Liver (tissue), 9 donors: ENCODE results near the gene SLC17A9. TPM values are rescaled to one million over a fixed set of nuclear protein-coding genes. Genes with fewer than 3 reads are reported as not detected.

Experiments used
- DNase-seq: peaks from one replicate; pipeline ENCODE4 v3.0.0-alpha.2; 2017; ENCODE audit warnings: low spot score
- H3K27ac ChIP-seq, 2 donors: one replicate each; pipeline ENCODE4 v1.7.0; 2013; ENCODE audit warnings: inconsistent platforms in 2 of 2, low read length in 2 of 2, control low read depth in 1 of 2, low read depth in 1 of 2, mild to moderate bottlenecking in 1 of 2
- H3K27me3 ChIP-seq, 4 donors: one replicate each; pipeline versions ENCODE4 v1.6.1 to v1.7.0; 2013; ENCODE audit warnings: low read length in 3 of 4, inconsistent platforms in 1 of 4, mild to moderate bottlenecking in 1 of 4, moderate library complexity in 1 of 4; ENCODE audit not compliant: control insufficient read depth in 4 of 4, insufficient read depth in 4 of 4
- H3K36me3 ChIP-seq, 4 donors: one replicate each; pipeline versions ENCODE4 v1.6.1 to v1.7.0; 2013; ENCODE audit warnings: low read length in 3 of 4, mild to moderate bottlenecking in 3 of 4, low read depth in 1 of 4, moderate library complexity in 1 of 4; ENCODE audit not compliant: control insufficient read depth in 4 of 4, insufficient read depth in 3 of 4
- H3K4me1 ChIP-seq, 4 donors: one replicate each; pipeline versions ENCODE4 v1.6.1 to v1.7.0; 2013; ENCODE audit warnings: low read length in 3 of 4, mild to moderate bottlenecking in 3 of 4, moderate library complexity in 1 of 4; ENCODE audit not compliant: control insufficient read depth in 4 of 4, insufficient read depth in 4 of 4
- H3K4me3 ChIP-seq, 3 donors: one replicate each; pipeline versions ENCODE4 v1.6.1 to v1.7.0; 2013; ENCODE audit warnings: low read length in 3 of 3, control low read depth in 1 of 3, low read depth in 1 of 3, mild to moderate bottlenecking in 1 of 3
- H3K9ac ChIP-seq, 2 donors: one replicate each; pipeline ENCODE4 v1.7.0; 2013; ENCODE audit warnings: low read length in 2 of 2, mild to moderate bottlenecking in 2 of 2, moderate library complexity in 2 of 2, control low read depth in 1 of 2, low read depth in 1 of 2
- H3K9me3 ChIP-seq, 4 donors: one replicate each; pipeline versions ENCODE4 v1.6.1 to v1.7.0; 2013; ENCODE audit warnings: low read length in 3 of 4; ENCODE audit not compliant: control insufficient read depth in 4 of 4
- ATF3 ChIP-seq: IDR thresholded peaks from 2 replicates; pipeline ENCODE4 v1.6.1; 2016; ENCODE audit warnings: antibody characterized with exemption
- CTCF ChIP-seq: fragments of 150-350 bp; IDR thresholded peaks from 2 replicates; pipeline ENCODE4 v1.5.1; 2017; ENCODE audit warnings: improper control_type of control experiment, low read depth, low read length; ENCODE audit not compliant: missing input control
- EGR1 ChIP-seq, 2 donors: IDR thresholded peaks; 2 replicates each; pipeline ENCODE4 v1.6.1; 2016 to 2018; ENCODE audit warnings: antibody characterized with exemption in 2 of 2, low read depth in 2 of 2
- FOXA1 ChIP-seq: IDR thresholded peaks from 2 replicates; pipeline ENCODE4 v1.6.1; 2016; ENCODE audit warnings: antibody characterized with exemption
- FOXA2 ChIP-seq: IDR thresholded peaks from 2 replicates; pipeline ENCODE4 v1.6.1; 2016; ENCODE audit warnings: antibody characterized with exemption
- GABPA ChIP-seq, 2 donors: IDR thresholded peaks in 1 of 2; conservative IDR thresholded peaks in 1 of 2; 2 replicates each; pipeline ENCODE4 v1.6.1; 2016; ENCODE audit warnings: antibody characterized with exemption in 2 of 2, mild to moderate bottlenecking in 1 of 2, moderate library complexity in 1 of 2
- HNF4A ChIP-seq, 2 donors: conservative IDR thresholded peaks; 2 replicates each; pipeline ENCODE4 v1.6.1; 2016; ENCODE audit warnings: antibody characterized with exemption in 2 of 2, mild to moderate bottlenecking in 2 of 2
- HNF4G ChIP-seq: IDR thresholded peaks from 2 replicates; pipeline ENCODE4 v1.6.1; 2016; ENCODE audit warnings: antibody characterized with exemption
- JUND ChIP-seq, 2 donors: IDR thresholded peaks; 2 replicates each; pipeline ENCODE4 v1.6.1; 2016; ENCODE audit warnings: antibody characterized with exemption in 2 of 2
- MAX ChIP-seq: IDR thresholded peaks from 2 replicates; pipeline ENCODE4 v1.6.1; 2016; ENCODE audit warnings: antibody characterized with exemption
- NR2F2 ChIP-seq: IDR thresholded peaks from 2 replicates; pipeline ENCODE4 v1.6.1; 2016; ENCODE audit warnings: antibody characterized with exemption
- RAD21 ChIP-seq, 2 donors: IDR thresholded peaks; 2 replicates each; pipeline ENCODE4 v1.6.1; 2016; ENCODE audit warnings: antibody characterized with exemption in 2 of 2, mild to moderate bottlenecking in 2 of 2
- REST ChIP-seq: IDR thresholded peaks from 2 replicates; pipeline ENCODE4 v1.6.1; 2016; ENCODE audit warnings: antibody characterized with exemption, mild to moderate bottlenecking
- RXRA ChIP-seq, 2 donors: IDR thresholded peaks; 2 replicates each; pipeline ENCODE4 v1.6.1; 2017 to 2018; ENCODE audit warnings: antibody characterized with exemption in 2 of 2, mild to moderate bottlenecking in 1 of 2
- SP1 ChIP-seq: IDR thresholded peaks from 2 replicates; pipeline ENCODE4 v1.6.1; 2018; ENCODE audit warnings: antibody characterized with exemption, mild to moderate bottlenecking
- TAF1 ChIP-seq: conservative IDR thresholded peaks from 2 replicates; pipeline ENCODE4 v1.6.1; 2016; ENCODE audit warnings: antibody characterized with exemption, mild to moderate bottlenecking
- YY1 ChIP-seq: IDR thresholded peaks from 2 replicates; pipeline ENCODE4 v1.6.1; 2016; ENCODE audit warnings: antibody characterized with exemption, mild to moderate bottlenecking
- ZBTB33 ChIP-seq: IDR thresholded peaks from 2 replicates; pipeline ENCODE4 v1.6.1; 2016; ENCODE audit warnings: antibody characterized with exemption
- WGBS: extraction: QIAGEN DNeasy Blood & Tissue Kit; methylation state at CpG from one replicate; pipeline ENCODE4 v1.1.7; 2013; 5-methylcytosine and 5-hydroxymethylcytosine counted together
- polyA plus RNA-seq, 2 donors: library from polyadenylated mRNA; stranded (reverse) in 1 of 2; unstranded in 1 of 2; fragments of 200-250 nt in 1 of 2; fragments of >200 nt in 1 of 2; fragmentation: Nextera tagmentation in 1 of 2; extraction: Ambion mirVana in 1 of 2; gene quantifications; one replicate each; pipeline versions ENCODE4 v1.2.1 to v1.2.3, GENCODE V29; 2013 to 2015
- total RNA-seq, 2 donors: library from RNA; depleted of rRNA; stranded (reverse); fragments of >200 nt; gene quantifications; one replicate each; pipeline ENCODE4 v1.2.3, GENCODE V29; 2014
- donor health status: healthy.
- donor health status: healthy.
- donor health status: healthy.
- donor health status: healthy.
- donor health status: healthy.

Gene SLC17A9
- total and polyA plus RNA-seq, 4 donors, result 16.0 to 138 (median 64.6) TPM

GRCh38 chr20:62983210-62983609 is 30.7 kb downstream of the SLC17A9 start:
- no peaks in the 10 kb centered on the region for H3K9me3 ChIP-seq
- H3K27me3 ChIP-seq, result peaks cover 0 to 4% (median 2%) of the 10 kb centered on the region in 4 donors
- H3K9ac ChIP-seq, result no peak overlapping the region
- no peaks in the 10 kb centered on the region for H3K4me1 ChIP-seq
- 78% methylated on average over 6 of the region's 6 CpGs for WGBS
- H3K36me3 ChIP-seq, result no peaks in the 10 kb centered on the region
- no peak overlapping the region for H3K27ac ChIP-seq
- DNase-seq, result no peak
- H3K4me3 ChIP-seq, result no peak overlapping the region
- TF ChIP-seq ZBTB33 (no peak), TAF1 (no peak), FOXA1 (no peak), FOXA2 (no peak), CTCF (no peak), RXRA (IDR thresholded peaks at IDR 0.05) (no peak)

- no peak for DNase-seq
- no peaks in the 10 kb centered on the region for H3K4me1 ChIP-seq
- no peak overlapping the region for H3K9ac ChIP-seq
- 84% methylated on average over 18 of the region's 18 CpGs for WGBS
- no peaks in the 10 kb centered on the region for H3K36me3 ChIP-seq
- no peak overlapping the region for H3K27ac ChIP-seq
- no peaks in the 10 kb centered on the region for H3K9me3 ChIP-seq
- peaks cover 0 to 3% (median 2%) of the 10 kb centered on the region in 4 donors for H3K27me3 ChIP-seq
- no peak overlapping the region for H3K4me3 ChIP-seq
- TF ChIP-seq FOXA1 (no peak), EGR1 (IDR thresholded peaks at IDR 0.05; ENCODE audit: low read depth in 2 of 2) (no peak), FOXA2 (no peak), ATF3 (no peak), YY1 (no peak), HNF4A (conservative IDR thresholded peaks at IDR 0.05) (no peak), TAF1 (no peak), RAD21 (IDR thresholded peaks at IDR 0.05) (no peak), JUND (IDR thresholded peaks at IDR 0.05) (no peak), HNF4G (no peak), NR2F2 (no peak), ZBTB33 (no peak), MAX (no peak), RXRA (IDR thresholded peaks at IDR 0.05) (no peak), REST (no peak), GABPA (IDR thresholded peaks at IDR 0.05 in 1 of 2, conservative IDR thresholded peaks at IDR 0.05 in 1 of 2) (no peak), SP1 (no peak), CTCF (no peak)
Observed at GRCh38 chr20:62984666-62985443, 32.3 kb downstream of the SLC17A9 start.
